B cell (primary cell): Measurements from ENCODE around the gene RHBDL1.

Experiments
- CTCF ChIP-seq: fragments of 200-600 bp; IDR thresholded peaks from one replicate; pipeline ENCODE4 v1.8.0; 2022; ENCODE audit warnings: antibody characterized with exemption, mild to moderate bottlenecking
- EZH2 ChIP-seq: IDR thresholded peaks from 2 replicates; pipeline ENCODE4 v1.6.1; 2012; ENCODE audit warnings: borderline replicate concordance, low read depth, mild to moderate bottlenecking, moderate library complexity, low read length; ENCODE audit not compliant: insufficient read depth, poor library complexity, severe bottlenecking

- TF ChIP-seq CTCF (no peak), EZH2 (no peak)
These were observed 30.9 kb upstream of the RHBDL1 start for GRCh38 chr16:644556-644955.
